Brain microvascular endothelial cell (primary cell): Measurements from ENCODE around the gene TLK1.

Experiments
- DNase-seq: peaks from one replicate; pipeline ENCODE4 v3.0.0-alpha.2; 2020
- H3K27ac ChIP-seq: fragments of 250-450 bp; sonication (Bioruptor Pico); 2 replicates; pipeline ENCODE4 v1.5.1; 2020; ENCODE audit warnings: mild to moderate bottlenecking, moderate library complexity
- H3K27me3 ChIP-seq: fragments of 250-450 bp; sonication (Bioruptor Pico); replicated peaks from 2 replicates; pipeline ENCODE4 v1.5.1; 2020; ENCODE audit warnings: mild to moderate bottlenecking
- H3K36me3 ChIP-seq: fragments of 250-450 bp; sonication (Bioruptor Pico); replicated peaks from 2 replicates; pipeline ENCODE4 v1.5.1; 2020; ENCODE audit warnings: mild to moderate bottlenecking
- H3K4me3 ChIP-seq: 2 replicates; pipeline ENCODE4 v1.5.1; 2011; ENCODE audit warnings: low read depth, mild to moderate bottlenecking, control low read depth, low read length, moderate library complexity
- CTCF ChIP-seq: IDR thresholded peaks from 2 replicates; pipeline ENCODE4 v1.5.1; 2011; ENCODE audit warnings: low read depth, mild to moderate bottlenecking, moderate library complexity, low read length, control low read depth, inconsistent platforms; ENCODE audit errors: missing control alignments
- in situ Hi-C: cut with HindIII; loops from 2 replicates; pipeline ENCODE4 v1.10.0; 2017; ENCODE audit warnings: low sequenced_read_pairs, low pct_ligation_motif_present

The TLK1 gene

GRCh38 chr2:171044416-171044815 lies 116.3 kb downstream of the TLK1 start:
- no peak overlapping the region for H3K4me3 ChIP-seq
- H3K27ac ChIP-seq: no peak overlapping the region
- no peaks in the 10 kb centered on the region for H3K27me3 ChIP-seq

GRCh38 chr2:171042253-171042969 lies 118.3 kb downstream of the TLK1 start:
- in situ Hi-C loops: no loop called here
- Histone ChIP-seq H3K27ac (no peak overlapping the region), H3K4me3 (no peak overlapping the region), H3K36me3 (peaks cover 11% of the 10 kb centered on the region), H3K27me3 (no peaks in the 10 kb centered on the region)
- TF ChIP-seq CTCF: no peak
- DNase-seq: no peak

More at GRCh38 chr2:171044416-171044815, 116.3 kb downstream of the TLK1 start:
- in situ Hi-C loops: no loop called here
- peaks cover 13% of the 10 kb centered on the region for H3K36me3 ChIP-seq
- DNase-seq: no peak
- TF ChIP-seq CTCF: no peak

GRCh38 chr2:171036532-171036931 lies 124.2 kb downstream of the TLK1 start:
- no peak overlapping the region for H3K27ac ChIP-seq
- no peak for TF ChIP-seq CTCF
- no peak for DNase-seq
- H3K36me3 ChIP-seq: no peaks in the 10 kb centered on the region
- no peaks in the 10 kb centered on the region for H3K27me3 ChIP-seq
- no peak overlapping the region for H3K4me3 ChIP-seq
- in situ Hi-C loops: no loop called here

GRCh38 chr2:171034315-171034714 lies 126.4 kb downstream of the TLK1 start:
- in situ Hi-C loops: no loop called here
- Histone ChIP-seq H3K4me3 (no peak overlapping the region), H3K27ac (no peak overlapping the region), H3K27me3 (no peaks in the 10 kb centered on the region), H3K36me3 (no peaks in the 10 kb centered on the region)
- no peak for TF ChIP-seq CTCF
- DNase-seq: no peak

- no peak for DNase-seq
- peaks cover 6% of the 10 kb centered on the region for H3K36me3 ChIP-seq
- H3K27me3 ChIP-seq: no peaks in the 10 kb centered on the region
- in situ Hi-C loops: no loop called here
- no peak overlapping the region for H3K27ac ChIP-seq
- TF ChIP-seq CTCF: no peak
- no peak overlapping the region for H3K4me3 ChIP-seq
Measured at GRCh38 chr2:171025214-171025613, 135.5 kb downstream of the TLK1 start.

- Histone ChIP-seq H3K27me3 (no peaks in the 10 kb centered on the region), H3K27ac (no peak overlapping the region), H3K36me3 (peaks cover 10% of the 10 kb centered on the region), H3K4me3 (no peak overlapping the region)
- DNase-seq: no peak
- in situ Hi-C loops: no loop called here
- no peak for TF ChIP-seq CTCF
Measured at GRCh38 chr2:171018522-171018921, 142.2 kb downstream of the TLK1 start.
